ENCODE results near the gene FXYD6.
"Not testable (repeated sequence)": the region's sequence is repeated elsewhere in the genome, so short reads cannot be mapped to it uniquely, and the experiment has no call there.

Gene FXYD6

GRCh38 chr11:117816151-117816741, 60.2 kb downstream of the FXYD6 start:
- no peak for DNase-seq

DNA sequence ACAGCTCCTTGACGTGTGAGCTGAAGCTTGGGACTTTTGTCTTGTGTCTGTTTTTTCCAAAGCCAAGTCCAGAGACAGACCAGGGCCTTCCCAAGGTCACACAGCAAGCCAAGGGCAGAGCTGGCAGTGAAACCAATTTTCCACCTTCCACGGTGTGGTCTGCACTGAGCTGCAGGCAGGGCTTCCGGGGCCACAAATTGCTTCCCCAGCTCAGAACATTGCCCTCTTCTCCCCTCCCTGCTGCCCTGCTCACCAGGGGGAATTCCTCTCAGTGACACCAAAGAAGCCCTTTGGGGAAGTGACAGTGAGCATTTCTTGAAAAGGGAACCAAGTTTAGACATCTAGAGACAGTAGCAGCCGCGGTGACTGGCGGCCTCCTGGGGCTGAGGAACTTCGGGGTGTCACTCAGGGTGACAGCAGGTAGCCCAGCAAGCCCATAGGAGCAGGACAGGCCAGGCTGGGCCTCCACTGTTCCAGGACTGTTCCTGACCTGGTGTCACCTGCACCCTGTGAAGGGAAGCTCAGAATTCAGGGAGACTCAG, 61.1 kb downstream of the FXYD6 start:
- DNase-seq = peak; percentile 64

DNA sequence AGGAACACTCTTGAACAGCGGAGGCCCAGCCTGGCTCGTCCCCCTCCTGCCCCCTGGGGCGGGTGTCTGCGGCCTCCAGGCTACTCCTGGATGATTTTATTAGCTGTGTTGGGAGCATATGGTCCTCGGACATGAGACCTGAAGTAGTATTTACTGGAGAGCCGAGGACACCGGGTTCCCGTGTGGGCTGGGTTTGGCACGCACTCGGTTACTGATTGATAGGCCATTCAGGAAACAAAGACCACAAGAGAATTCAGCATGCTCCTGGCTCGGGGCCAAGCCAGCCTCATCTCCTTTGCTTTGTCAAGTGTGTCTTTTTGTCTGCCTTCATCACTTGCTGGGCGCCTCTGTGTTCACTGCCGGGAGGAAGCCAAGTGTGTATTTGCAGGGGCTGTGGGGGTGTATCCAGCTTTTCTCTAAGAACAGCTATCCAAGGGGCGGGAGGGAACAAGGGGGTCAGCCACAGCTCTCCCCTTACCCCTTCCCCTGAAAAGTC, 61.6 kb downstream of the FXYD6 start:
- peak; percentile 65 for DNase-seq

- DNase-seq = no peak
These were observed 62.2 kb downstream of the FXYD6 start for GRCh38 chr11:117814204-117814765.

DNA sequence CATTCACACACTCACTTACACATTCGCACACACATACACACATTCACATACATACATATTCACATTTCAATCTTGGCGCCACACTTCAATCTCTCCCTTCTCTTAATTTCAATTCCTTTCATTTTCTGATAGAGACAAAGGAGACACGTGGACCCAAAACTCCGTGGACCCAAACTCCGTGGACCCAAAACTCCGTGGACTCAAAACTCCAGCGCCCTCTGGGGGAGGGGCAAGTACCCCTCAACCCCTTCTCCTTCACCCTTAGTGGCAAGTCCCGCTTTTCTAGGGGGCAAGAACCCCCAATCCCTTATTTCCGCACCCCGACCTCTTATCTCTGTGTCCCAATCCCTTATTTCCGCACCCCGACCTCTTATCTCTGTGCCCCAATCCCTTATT, 66.4 kb downstream of the FXYD6 start:
- not testable (repeated sequence) for DNase-seq

DNA sequence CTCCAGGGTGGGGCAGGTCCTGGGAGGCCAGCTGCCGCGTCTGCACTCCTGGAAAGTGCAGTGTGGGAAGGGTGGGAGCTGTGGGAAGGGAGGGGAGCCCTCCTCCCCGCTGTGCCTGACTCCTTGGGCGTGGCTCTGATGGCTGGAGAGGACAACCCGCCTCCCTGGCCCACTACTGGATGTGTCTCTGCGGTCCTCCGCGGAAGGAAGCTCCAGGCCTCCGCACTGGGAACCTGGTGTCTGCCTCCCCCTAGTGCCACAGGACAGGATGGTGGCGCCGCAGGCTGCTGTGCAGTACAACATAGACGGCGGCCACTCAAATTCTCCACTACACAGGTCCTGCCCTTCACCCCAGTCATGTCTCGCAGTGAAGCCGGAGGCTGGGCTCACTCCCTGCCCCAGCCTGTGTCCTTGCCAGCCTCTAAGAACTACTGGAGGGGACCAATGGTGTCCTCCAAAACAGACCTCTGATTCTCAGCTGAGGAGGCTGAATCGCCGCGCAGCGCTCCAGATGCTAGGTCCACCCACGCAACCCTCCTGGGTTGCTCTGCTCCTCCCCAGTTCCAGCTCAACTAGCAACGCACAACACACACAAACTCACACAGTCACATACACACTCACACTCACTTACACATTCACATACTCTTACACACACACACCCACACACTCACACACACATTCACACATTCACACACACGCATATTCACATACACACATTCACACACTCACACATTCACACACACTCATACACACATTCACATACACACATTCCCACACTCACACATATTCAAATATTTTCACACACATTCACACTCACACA, 67.0 kb downstream of the FXYD6 start:
- no peak for DNase-seq

GRCh38 chr11:117808784-117809183, 67.7 kb downstream of the FXYD6 start:
- DNase-seq = no peak

- DNase-seq = peak; percentile 77
These were observed 68.8 kb downstream of the FXYD6 start for GRCh38 chr11:117807482-117808327.

- DNase-seq = no peak
These were observed 69.6 kb downstream of the FXYD6 start for GRCh38 chr11:117806846-117807245.

DNA sequence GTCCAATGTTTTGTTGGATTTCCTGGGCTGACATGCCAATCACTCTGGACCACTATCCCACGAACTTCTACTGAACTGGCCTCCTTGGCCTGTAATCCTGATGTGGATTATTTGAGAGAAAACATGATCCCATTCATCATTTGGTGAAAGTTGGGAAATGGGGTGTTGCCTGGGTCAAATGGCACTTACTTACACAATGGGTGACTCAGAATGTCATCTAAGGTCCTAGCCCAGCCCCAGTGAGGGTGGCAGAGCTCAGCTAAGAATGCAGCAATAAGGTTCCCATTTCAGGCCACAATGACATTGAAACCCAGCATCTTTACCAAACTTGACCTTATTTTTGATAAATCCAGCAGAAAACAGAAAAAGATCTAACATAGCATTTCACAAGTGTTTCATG, 71.4 kb downstream of the FXYD6 start:
- no peak for DNase-seq

DNA sequence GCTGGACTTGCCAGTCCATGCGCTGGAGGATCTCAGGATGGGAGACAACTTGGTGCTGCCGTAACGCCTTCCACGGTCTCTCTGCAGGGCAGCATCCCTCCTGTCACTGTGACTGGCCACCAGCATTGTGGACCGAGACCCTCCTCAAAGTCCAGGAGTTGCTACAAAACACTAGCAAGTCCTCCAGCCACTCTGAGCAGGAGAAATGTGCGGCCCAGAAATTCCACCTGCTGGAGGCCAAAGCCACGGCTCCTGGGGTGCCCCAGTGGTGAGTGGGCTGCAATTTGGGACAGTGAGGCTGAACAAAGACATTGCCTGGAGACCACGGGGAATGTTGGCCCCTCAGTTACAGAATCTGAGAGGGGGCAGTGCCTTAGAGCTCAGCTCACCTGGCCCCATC, 72.6 kb downstream of the FXYD6 start:
- no peak for DNase-seq

DNA sequence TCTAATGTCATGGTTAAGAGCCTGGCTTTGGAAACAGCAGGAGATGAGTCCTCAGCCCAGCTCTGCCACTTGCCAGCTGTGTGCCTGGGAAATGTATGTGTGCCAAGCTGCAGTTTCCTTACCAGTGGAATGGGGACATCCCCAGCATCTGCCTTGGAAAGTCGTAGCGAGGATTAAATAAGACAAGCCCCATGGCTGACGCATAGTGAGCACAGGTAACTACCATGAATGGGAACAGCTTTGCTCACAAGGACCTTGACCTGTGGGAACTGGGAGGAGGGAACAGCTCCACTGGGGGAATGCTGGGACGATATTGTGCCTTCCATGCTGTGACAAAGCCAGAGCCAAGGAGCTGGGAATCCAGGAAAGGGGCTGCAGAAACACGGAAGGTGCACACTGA, 76.8 kb downstream of the FXYD6 start:
- DNase-seq = no peak

DNA sequence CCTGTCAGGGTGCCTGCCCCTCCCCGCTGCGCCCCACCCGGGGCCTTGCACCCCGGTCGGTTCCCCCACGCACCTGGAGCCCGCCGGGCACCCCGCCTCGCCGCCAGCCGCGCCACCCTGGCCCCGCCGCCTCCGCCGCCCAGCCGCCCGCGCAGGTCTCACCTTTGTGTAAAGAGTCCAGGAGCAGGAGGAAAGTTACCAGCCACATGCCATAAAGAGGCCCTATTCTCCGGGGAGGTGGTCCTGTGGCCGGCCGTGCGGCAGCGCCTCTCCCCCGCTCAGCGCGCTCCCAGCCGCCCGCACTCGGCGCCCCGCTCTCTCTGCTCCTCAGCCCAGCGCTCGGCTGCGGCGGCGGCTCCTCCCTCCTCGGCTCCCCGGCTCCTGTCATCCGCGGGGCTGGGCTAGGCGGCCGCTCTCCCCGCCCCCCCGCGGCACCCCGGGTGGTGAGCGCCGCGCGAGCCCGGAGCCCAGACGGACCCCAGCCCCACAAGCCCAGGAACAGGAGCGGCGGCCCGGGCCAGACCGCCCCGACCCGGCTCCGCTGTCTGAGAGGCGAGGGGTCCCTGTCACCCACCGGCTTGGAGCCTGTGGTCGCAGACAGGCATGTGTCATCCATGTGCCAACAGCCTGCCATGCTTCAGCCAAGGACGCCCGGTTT, 79.5 kb downstream of the FXYD6 start, which contains the start of gene DSCAML1:
DSCAML1 (minus strand) TSS at position 345 of the 658 bp plus-strand sequence; CDS start at position 208, 137 bp downstream.
- DNase-seq = peak; percentile 61

DNA sequence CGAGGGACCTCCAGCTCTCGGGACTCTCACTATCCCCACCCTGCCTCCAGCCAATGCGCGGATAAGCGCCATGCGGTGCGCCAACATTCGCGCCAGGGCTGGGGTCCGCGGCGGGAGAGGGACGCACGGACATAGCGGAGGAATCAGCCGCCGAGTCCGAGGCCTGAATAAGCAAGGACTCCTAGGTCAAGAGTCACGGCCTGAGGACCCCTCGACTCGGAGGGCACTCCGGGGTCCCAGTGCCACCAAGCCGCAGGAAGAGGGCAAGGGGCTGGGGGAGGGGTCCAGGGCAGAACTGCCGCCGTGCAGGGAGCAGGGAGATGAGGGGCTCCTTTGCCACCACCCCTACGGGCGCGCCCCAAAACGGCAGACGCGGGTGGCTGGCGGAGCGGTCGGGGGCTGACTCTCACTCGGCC, 80.0 kb downstream of the FXYD6 start:
- DNase-seq = no peak

GRCh38 chr11:117795638-117796455, 80.6 kb downstream of the FXYD6 start:
- DNase-seq = no peak

GRCh38 chr11:117794772-117795629, 81.5 kb downstream of the FXYD6 start:
- no peak for DNase-seq

DNA sequence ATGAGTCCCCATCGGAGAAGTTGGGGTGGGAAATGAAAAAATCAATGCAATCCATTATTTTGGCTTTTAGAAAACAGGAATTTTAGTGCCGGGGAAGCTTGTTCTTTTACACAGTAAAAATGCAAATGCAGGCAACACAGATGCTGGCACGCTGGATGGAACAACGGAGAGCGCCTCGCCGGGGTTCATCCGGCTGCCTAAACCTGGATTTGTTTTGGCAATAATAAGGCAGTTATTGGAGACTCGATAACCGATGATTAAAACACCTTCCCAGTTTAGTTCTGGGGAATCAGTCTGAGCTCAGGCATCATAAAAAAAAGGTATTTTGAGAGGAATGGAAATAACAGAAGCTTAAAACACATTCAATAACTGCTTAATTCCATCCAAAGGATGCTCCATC, 82.3 kb downstream of the FXYD6 start:
- no peak for DNase-seq

- DNase-seq = no peak
These were observed 82.9 kb downstream of the FXYD6 start for GRCh38 chr11:117793583-117793982.

- DNase-seq = no peak
These were observed 83.5 kb downstream of the FXYD6 start for GRCh38 chr11:117792992-117793391.

DNA sequence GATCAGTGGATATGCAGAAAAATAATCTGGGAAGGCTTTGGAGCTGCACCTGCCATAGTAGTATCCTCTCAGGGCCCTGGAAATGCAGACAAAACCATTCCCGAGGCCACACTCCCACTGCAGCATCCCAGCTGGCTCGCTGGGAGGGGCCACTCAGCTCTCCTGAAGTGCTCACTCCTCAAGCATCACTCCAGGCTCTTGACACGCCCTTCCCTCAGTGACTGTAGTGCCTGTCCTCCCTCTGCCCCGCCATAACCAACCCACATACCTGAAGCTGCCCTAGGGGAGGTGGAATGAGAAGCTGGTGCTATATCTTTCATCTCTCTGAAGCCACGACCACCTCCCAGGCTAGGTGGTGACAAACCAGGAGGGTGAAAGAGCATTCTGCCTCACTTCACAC, 84.2 kb downstream of the FXYD6 start:
- no peak for DNase-seq

All from activated naive CD4-positive, alpha-beta T cell treated with anti-CD3 and anti-CD28 coated beads, Interleukin-2, amount 50 U/mL, for 16 hours (primary cell).